ENCODE results near the gene CTBP2.

The CTBP2 gene

DNA sequence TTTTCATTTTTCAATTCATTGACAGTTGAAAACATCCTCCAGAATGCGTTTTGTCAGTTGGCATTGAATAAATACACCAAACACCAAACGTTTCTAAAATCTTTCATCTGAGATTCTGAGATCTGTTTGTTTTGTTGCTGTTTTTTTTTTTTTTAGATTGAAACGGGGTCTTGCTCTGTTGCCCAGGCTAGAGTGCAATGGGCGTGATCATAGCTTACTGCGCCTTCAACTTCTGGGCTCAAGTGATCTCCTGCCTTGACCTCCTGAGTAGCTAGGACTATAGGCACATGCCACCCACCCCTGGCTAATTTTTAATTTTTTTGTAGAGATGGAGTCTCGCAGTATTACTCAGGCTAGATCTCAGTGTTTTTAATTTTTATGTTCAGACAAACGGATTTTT lies 187.7 kb downstream of the CTBP2 start:
- no peak for DNase-seq (ENCODE audit: low spot score)

GRCh38 chr10:124971276-124971675 lies 189.1 kb downstream of the CTBP2 start:
- no peak for DNase-seq (ENCODE audit: low spot score)

GRCh38 chr10:124967255-124967654 lies 193.1 kb downstream of the CTBP2 start:
- no peak for DNase-seq (ENCODE audit: low spot score)

- DNase-seq (ENCODE audit: low spot score), result no peak
These were observed 194.4 kb downstream of the CTBP2 start for GRCh38 chr10:124966008-124966407.

DNA sequence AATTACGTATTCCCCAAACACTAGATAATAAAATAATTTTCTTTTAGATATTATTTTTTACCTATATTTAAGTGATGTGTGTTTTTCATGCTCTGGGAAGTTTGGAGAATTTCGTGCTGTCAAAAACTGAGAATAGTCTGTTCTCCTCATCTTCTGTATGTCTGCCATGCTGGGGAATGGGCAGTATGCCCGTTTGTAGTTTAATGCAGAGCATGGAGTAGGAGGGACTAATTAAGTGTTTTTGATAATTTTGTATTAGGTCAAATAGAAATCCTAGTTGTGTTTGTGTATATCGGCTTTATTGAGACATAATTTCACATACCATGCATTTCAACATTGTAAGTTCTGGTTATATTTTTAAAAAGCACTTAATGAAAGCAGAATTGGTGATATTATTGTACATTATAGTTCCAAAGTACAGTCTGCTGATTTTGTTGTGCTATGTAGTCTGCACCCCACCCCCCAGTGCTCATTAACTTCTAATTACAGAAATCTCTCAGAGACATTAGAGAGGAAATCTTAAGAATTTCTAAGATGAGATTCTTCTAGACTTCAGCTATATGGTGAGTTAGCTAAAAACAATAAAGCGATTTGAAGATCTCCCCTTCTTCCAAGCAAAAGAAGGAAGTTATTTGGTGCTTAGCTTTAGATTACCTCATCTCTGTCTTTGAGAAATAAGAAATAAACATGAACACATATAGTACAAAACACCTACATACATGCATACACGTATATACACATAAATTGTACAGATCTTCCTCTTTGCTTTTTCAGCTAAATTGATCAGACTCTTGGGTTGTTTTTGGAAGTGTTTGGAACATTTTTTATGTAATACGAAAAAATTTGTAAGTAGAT lies 196.3 kb downstream of the CTBP2 start:
- no peak for DNase-seq (ENCODE audit: low spot score)

- DNase-seq (ENCODE audit: low spot score), result no peak
These were observed 197.9 kb downstream of the CTBP2 start for GRCh38 chr10:124962421-124962820.

GRCh38 chr10:124961248-124961570 lies 199.2 kb downstream of the CTBP2 start:
- no peak for DNase-seq (ENCODE audit: low spot score)

GRCh38 chr10:124959564-124959963 lies 200.8 kb downstream of the CTBP2 start:
- DNase-seq (ENCODE audit: low spot score), result no peak

DNA sequence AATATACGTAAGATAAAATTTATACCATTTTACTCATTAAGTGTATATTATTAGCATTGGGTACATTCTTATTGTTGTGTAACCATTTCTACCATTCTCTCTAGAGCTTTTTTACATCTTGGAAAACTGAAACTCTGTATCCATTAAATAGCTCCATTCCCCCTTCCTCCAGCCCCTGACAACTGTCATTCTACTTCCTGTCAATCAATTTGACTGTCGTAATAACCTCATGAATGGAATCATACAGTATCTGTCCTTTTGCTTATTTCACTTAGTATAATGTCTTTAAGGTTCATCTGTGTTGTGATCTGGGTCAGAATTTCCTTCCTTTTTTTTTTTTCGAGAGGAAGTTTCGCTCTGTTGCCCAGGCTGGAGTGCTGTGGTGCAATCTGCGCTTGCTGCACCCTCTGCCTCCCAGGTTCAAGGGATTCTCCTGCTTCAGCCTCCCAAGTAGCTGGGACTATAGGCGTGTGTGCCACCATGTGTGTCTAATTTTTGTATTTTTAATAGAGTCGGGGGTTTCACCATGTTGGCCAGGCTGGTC lies 202.9 kb downstream of the CTBP2 start:
- DNase-seq (ENCODE audit: low spot score), result no peak

DNA sequence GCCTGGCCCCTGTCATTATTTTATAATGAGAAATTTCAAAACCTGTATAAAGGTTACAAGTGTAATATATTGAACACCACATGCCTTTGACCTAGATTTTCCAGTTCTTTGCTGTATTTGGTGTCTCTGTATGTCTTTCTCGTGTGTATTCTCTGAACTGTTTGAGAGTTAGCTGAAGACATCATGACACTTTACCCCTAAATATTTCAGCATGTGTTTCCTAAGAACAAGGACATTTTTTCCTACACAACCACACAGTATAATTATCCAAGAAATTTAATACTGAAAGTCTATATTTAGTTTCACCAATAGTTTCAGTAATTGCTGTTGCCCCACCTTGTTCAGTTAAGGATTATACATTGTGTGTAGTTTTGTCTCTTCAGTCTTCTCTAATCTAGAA lies 203.6 kb downstream of the CTBP2 start:
- DNase-seq (ENCODE audit: low spot score), result no peak

GRCh38 chr10:124955868-124956267 lies 204.5 kb downstream of the CTBP2 start:
- no peak for DNase-seq (ENCODE audit: low spot score)

DNA sequence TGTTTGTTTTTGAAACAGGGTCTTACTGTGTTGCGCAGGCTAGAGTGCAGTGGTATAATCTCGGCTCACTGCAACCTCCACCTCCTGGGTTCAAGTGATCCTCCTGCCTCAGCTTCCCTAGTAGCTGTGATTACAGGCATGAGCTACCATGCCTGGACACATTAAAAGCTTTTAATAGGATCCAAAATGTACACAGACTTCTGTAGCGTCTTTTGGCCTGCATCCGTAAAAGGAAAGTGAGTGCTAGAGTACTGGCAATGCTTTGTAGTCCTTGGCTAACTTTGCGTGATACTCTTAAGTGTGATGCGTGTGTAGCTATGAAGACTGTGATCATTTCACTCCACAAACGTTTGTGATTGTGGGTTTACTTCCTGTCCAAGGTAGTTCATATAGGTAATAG lies 205.1 kb downstream of the CTBP2 start:
- DNase-seq (ENCODE audit: low spot score), result no peak

DNA sequence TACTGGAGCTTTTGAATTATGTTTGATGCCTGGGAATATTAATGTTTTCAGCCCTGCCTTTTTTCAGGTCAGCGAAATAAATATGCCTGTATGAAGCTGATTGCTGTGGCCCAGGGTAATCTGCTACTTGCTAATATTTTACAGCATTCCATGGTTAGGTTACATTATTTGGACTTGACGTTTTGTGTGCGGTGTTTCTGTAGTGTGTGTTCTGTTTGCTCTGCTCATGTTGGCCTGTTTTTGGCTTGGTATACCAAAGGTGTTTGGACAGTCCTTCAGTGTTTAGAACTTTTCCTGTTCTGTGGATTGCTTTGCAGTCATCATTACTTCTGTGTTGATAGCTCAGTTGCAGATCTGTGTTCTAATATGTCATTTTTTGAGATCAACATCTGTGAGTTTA lies 206.9 kb downstream of the CTBP2 start:
- DNase-seq (ENCODE audit: low spot score), result no peak

- no peak for DNase-seq (ENCODE audit: low spot score)
These were observed 208.2 kb downstream of the CTBP2 start for GRCh38 chr10:124952123-124952522.

DNA sequence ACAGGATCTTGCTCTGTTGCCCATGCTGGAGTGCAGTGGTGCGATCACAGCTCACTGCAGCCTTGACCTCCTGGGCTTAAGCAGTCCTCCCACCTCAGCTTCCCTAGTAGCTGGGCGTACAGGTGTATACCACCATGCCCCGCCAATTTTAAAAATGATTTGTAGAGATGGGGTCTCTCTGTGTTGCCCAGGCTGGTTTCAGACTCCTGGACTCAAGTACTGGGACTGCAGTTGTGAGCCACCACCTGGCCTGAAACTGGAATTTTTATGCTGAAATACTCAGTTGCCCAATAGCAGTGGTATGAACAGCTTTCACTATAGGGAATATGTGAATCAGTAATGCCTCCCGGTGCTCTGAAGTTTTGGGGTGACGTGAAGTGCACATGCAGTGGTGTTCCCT lies 210.8 kb downstream of the CTBP2 start:
- DNase-seq (ENCODE audit: low spot score), result no peak

- no peak for DNase-seq (ENCODE audit: low spot score)
These were observed 213.4 kb downstream of the CTBP2 start for GRCh38 chr10:124946945-124947344.

DNA sequence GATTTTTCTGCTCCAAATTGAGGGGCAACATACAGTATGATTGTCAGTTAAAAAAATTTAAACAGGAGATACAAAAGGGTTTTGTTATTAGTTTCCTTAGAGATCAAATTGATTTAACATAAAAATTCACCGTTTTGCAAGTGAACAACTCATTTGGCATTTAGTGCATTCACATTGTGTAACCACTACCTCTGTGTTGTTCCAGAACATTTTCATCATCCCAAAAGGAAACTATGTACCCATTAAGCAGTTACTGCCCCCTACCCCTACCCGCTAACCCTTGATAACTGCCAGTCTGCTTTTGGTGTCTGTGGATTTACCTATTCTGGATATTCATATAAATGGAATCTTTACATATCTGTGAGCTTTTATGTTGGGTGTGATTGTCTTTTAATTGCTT lies 215.4 kb downstream of the CTBP2 start:
- DNase-seq (ENCODE audit: low spot score), result no peak

- DNase-seq (ENCODE audit: low spot score), result no peak
These were observed 216.9 kb downstream of the CTBP2 start for GRCh38 chr10:124943301-124944092.

DNA sequence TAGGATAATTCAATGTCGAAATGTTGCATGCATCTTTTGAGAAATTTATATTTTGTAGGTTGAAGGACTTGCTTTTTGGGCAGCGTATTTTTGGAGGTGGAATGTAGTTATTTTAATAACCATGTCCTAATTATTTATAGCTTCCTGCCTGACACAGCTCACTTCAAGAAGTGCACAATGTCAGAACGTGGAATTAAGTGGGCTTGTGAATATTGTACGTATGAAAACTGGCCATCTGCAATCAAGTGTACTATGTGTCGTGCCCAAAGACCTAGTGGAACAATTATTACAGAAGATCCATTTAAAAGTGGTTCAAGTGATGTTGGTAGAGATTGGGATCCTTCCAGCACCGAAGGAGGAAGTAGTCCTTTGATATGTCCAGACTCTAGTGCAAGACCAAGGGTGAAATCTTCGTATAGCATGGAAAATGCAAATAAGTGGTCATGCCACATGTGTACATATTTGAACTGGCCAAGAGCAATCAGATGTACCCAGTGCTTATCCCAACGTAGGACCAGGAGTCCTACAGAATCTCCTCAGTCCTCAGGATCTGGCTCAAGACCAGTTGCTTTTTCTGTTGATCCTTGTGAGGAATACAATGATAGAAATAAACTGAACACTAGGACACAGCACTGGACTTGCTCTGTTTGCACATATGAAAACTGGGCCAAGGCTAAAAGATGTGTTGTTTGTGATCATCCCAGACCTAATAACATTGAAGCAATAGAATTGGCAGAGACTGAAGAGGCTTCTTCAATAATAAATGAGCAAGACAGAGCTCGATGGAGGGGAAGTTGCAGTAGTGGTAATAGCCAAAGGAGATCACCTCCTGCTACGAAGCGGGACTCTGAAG lies 217.8 kb downstream of the CTBP2 start:
- no peak for DNase-seq (ENCODE audit: low spot score)

DNA sequence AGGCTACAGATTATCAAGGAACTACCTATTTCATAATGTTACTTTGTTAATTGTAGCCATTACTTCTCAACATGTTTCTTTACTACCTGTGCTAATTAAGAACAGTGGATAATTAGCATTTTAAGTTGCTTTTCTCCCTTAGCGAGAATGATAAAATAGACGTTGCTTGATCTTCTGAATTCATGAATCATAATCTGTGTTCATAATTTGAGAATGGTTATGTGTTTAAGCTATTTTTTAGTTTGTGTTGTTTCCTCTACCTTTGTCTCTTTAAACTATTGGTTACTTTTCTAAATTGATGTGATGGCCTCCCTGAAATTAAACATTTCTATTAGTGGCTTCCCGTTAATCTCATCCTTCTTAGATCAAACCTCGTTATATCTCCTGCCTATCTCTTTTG lies 218.5 kb downstream of the CTBP2 start, which contains the start of gene ZRANB1:
Gene ZRANB1, plus strand, starts transcription at position 301 of the 400 bp plus-strand sequence. CDS start 371 bp downstream, outside the sequence.
- DNase-seq (ENCODE audit: low spot score), result no peak

DNA sequence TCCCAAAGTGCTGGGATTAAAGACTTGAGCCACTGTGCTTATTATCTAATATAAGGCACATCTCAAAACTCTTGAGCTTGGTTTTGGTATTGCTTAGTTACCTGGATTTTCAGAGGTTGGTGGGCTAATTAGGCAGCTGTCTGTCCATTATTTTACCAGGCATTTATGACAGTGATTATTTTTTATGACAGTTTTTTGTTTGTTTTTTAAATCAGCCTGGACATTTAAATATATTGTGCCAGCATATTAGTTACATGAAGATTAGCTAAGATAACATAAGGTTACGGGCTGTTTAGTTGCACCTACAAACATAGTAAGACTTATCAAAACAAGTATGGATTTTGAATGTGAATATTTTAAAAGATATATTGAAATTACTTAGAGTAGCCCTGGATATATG lies 221.1 kb downstream of the CTBP2 start:
- no peak for DNase-seq (ENCODE audit: low spot score)

DNA sequence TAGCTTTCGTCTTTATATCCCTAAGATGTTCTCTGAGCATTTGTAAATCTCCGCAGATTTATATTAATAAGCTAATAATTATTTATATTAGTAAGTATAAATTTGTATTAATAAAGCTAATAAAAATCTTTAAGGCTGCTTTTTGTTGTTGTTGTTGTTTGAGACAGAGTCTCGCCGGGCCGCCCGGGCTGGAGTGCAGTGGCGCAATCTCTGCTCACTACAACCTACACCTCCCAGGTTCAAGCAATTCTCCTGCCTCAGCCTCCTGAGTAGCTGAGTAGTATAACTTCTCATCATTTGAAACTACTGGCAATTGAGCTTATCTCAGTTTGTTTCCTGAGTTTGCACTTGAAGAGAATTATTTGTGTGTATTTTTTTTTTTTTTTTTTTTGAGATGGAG lies 223.6 kb downstream of the CTBP2 start:
- no peak for DNase-seq (ENCODE audit: low spot score)
